Right lobe of liver (tissue), 4 donors: Measurements from ENCODE around the gene TDG.

Experiments used
- POLR2A ChIP-seq: fragments of 450-650 bp; IDR thresholded peaks from one replicate; pipeline ENCODE4 v1.6.1; 2017; ENCODE audit warnings: antibody characterized with exemption, mild to moderate bottlenecking
- TF ChIP-seq, protein P1 (sequence below), 4 donors: fragments of 200-600 bp in 3 of 4; fragments of 450-650 bp in 1 of 4; IDR thresholded peaks; one replicate each; pipeline versions ENCODE4 v1.5.1 to v1.8.0; 2016 to 2022; ENCODE audit warnings: antibody characterized with exemption in 4 of 4, mild to moderate bottlenecking in 2 of 4
- donor health status: DM: no; HTN: no; CAD: no.
- donor health status: DM: no; HTN: no; CAD: no.
- donor health status: DM: no; HTN: yes; CAD: no.

DNA sequence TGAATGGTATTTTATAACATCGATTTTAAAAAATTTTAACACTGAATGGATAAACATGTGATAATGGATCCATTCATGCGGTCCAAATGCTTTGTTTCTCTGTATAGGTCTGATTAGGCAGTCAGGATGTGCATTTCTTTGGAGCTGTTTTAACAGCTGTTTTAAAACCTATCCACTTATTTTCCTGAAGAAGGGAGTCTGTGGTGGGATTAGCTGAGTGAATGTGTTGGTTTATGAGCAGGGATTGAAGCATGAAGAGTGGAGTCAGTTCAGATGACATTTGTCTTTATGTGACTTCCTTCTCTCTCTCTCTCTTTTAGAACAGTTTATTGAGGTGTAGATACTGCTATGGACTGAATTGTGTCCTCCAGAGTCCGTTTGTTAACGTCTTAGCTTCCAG lies 46.7 kb downstream of the TDG start:
- no peak for TF ChIP-seq POLR2A
- TF ChIP-seq, protein P1, sequence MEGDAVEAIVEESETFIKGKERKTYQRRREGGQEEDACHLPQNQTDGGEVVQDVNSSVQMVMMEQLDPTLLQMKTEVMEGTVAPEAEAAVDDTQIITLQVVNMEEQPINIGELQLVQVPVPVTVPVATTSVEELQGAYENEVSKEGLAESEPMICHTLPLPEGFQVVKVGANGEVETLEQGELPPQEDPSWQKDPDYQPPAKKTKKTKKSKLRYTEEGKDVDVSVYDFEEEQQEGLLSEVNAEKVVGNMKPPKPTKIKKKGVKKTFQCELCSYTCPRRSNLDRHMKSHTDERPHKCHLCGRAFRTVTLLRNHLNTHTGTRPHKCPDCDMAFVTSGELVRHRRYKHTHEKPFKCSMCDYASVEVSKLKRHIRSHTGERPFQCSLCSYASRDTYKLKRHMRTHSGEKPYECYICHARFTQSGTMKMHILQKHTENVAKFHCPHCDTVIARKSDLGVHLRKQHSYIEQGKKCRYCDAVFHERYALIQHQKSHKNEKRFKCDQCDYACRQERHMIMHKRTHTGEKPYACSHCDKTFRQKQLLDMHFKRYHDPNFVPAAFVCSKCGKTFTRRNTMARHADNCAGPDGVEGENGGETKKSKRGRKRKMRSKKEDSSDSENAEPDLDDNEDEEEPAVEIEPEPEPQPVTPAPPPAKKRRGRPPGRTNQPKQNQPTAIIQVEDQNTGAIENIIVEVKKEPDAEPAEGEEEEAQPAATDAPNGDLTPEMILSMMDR (IDR thresholded peaks at IDR 0.05) = no peak
